HG03097 (cell line): ENCODE data around the gene NAPEPLD.
"Not testable (repeated sequence)": the region's sequence is repeated elsewhere in the genome, so short reads cannot be mapped to it uniquely, and the experiment has no call there.

Experiments
- ATAC-seq: cut with Tn5 transposase; IDR thresholded peaks from one replicate; pipeline ENCODE4 v1.9.1; 2021; ENCODE audit not compliant: unreplicated experiment, low FRiP score

NAPEPLD gene

GRCh38 chr7:103148994-103149807 is at the start of gene NAPEPLD:
TSS of gene NAPEPLD (minus strand) at chr7:103149099. CDS start at chr7:103128776, 20,323 bp downstream.
- peak; percentile 75 for ATAC-seq

- not testable (repeated sequence) for ATAC-seq
These were observed 49.2 kb upstream of the NAPEPLD start for GRCh38 chr7:103198079-103198478.

- ATAC-seq: not testable (repeated sequence)
These were observed 46.5 kb upstream of the NAPEPLD start for GRCh38 chr7:103195364-103195763.

- not testable (repeated sequence) for ATAC-seq
These were observed 23.7 kb upstream of the NAPEPLD start for GRCh38 chr7:103172415-103173146.

- ATAC-seq: not testable (repeated sequence)
These were observed 23.0 kb upstream of the NAPEPLD start for GRCh38 chr7:103171695-103172414.

- ATAC-seq: not testable (repeated sequence)
These were observed 18.1 kb upstream of the NAPEPLD start for GRCh38 chr7:103166921-103167544.

- ATAC-seq: not testable (repeated sequence)
These were observed 14.4 kb upstream of the NAPEPLD start for GRCh38 chr7:103163087-103163825.

GRCh38 chr7:103162641-103163040 is 13.7 kb upstream of the NAPEPLD start:
- not testable (repeated sequence) for ATAC-seq

GRCh38 chr7:103161998-103162616 is 13.2 kb upstream of the NAPEPLD start:
- ATAC-seq: not testable (repeated sequence)

- ATAC-seq: not testable (repeated sequence)
These were observed 10.2 kb upstream of the NAPEPLD start for GRCh38 chr7:103159072-103159471.

GRCh38 chr7:103155331-103156024 is 6.6 kb upstream of the NAPEPLD start:
- ATAC-seq: peak; percentile 61

GRCh38 chr7:103154042-103154441 is 5.1 kb upstream of the NAPEPLD start:
- ATAC-seq: no peak

GRCh38 chr7:103152744-103153617 is 4.1 kb upstream of the NAPEPLD start:
- not testable (repeated sequence) for ATAC-seq

GRCh38 chr7:103151993-103152676 is 3.2 kb upstream of the NAPEPLD start:
- not testable (repeated sequence) for ATAC-seq

- no peak for ATAC-seq
These were observed 1.3 kb upstream of the NAPEPLD start for GRCh38 chr7:103150192-103150591.

GRCh38 chr7:103149808-103150180 is 895 bp upstream of the NAPEPLD start:
- no peak for ATAC-seq
